T-helper 2 cell (primary cell): ENCODE results near the gene ARMC12.
"Not testable (repeated sequence)": the region's sequence is repeated elsewhere in the genome, so short reads cannot be mapped to it uniquely, and the experiment has no call there.

ENCODE experiments used
- DNase-seq, 5 experiments: peaks; one replicate each; pipeline versions ENCODE4 v3.0.0 to v3.0.0-alpha.2; 2012 to 2022
- total RNA-seq, 2 donors: gene quantifications; one replicate each; lab custom pipeline; 2026; lab: John Stamatoyannopoulos, UW

ARMC12 gene, protein sequence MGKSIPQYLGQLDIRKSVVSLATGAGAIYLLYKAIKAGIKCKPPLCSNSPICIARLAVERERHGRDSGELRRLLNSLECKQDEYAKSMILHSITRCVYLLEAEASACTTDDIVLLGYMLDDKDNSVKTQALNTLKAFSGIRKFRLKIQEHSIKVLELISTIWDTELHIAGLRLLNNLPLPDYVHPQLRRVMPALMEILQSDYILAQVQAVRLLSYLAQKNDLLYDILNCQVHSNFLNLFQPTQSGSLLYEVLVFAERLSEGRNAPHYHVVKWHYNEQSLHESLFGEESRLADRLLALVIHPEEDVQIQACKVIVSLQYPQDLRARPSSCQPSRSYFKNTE
- total RNA-seq = 1.6 to 1.7 reads per million in 2 donors

DNA sequence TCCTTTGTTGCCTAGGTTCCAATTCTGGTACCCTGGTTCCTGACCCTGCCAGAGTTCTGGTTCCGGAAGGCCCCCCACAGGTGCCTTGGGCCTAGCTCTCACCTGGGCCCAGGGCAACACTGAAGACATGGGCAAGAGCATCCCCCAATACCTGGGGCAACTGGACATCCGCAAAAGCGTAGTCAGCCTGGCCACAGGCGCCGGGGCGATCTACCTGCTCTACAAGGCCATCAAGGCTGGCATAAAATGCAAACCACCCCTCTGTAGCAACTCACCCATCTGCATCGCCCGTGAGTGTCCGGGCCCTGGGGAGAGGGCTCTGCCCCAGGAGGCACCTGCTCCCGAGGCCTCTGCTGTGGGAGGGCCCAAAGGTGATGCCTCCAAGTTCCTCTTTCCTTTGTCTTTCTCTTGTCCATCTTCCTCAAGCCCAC, at the start of gene ARMC12:
ARMC12 (plus strand) TSS at position 51 of the 431 bp plus-strand sequence; CDS start at position 128, 77 bp downstream.
- no peak for DNase-seq

DNA sequence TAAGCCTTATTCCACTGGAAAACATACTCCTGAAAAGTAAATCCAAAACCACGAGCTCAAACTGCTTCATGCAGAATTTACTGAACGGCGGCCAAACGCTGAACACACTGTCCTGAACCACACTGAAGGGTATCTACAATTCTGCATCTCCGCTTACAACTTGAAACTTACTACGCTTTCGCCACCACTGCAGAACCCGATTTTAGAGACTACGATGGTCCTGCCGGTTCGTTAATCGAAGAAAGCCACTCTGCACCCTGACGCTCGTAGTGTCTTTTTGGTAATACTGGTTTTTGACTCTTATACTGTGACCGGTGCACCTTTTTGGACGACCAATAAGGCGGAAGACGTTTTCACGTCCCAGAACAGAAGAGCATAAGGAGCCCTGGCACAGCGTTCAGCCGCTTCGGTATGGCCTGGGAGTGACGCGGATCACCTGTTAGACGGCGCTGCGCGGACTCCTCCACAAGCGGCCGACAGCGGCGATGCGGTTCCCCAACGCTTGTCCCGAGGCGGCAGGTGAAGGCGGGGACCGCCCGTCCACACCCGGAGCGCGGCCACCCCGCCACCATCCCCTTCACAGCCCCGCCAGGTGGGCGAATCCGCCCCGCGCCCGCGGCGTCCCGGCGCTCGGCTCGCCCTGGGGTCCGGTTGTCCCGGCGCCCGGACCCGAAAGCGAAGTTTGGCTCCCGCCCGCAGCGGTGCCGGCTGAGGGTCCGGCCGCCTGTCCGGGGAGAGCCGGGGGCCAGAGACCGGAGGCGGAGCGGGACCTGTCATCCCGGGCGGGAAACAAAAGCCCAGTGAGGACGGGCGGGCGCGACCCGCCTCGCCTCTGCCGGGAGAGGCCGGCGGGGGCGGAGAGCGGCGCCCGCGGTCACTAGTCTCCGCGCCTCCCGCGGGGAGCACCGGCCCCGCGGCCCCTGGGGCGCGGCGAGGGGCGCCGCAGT, 48.9 kb upstream of the ARMC12 start:
- DNase-seq = peak; percentile 26 to 78 (median 34)

DNA sequence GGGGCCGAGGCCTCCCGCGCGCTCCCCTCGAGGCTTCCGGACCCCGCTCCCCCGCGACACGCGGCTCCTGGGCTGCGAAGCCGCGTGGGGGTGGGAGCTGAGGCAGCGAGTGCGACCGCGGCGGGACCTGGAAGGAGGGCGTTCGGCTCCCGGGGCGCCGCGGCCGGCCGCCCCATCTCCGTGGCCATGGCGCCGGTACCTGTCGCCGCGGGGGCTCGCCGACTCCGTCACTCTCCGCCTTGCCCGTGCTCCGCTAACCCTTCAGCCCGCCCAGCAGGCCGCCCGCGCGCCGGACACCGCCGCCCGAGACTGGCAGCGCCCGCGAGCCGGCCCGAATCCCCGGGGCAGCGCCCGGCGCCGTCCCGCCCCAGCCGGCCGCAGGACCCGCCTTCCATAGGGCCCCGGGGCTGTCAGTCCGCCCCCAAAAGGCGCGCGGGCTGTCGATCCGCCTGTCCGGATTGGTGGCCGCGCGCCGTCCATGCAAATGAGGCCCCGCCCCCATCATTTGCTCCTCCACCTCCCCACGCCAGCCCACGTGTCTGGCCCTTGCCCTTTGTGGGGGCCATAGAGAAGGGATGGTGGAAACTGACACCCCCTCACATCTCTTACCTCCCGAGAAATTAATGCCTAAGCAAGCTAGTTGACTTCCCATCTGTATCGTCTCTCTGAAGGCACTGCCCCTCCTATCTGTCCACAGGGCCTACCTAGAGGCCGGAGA, 48.1 kb upstream of the ARMC12 start, which contains the start of gene FKBP5:
FKBP5 (minus strand) TSS at position 311 of the 718 bp plus-strand sequence. CDS start 46,091 bp downstream, outside the sequence.
- peak; percentile 74 to 93 (median 81) for DNase-seq

DNA sequence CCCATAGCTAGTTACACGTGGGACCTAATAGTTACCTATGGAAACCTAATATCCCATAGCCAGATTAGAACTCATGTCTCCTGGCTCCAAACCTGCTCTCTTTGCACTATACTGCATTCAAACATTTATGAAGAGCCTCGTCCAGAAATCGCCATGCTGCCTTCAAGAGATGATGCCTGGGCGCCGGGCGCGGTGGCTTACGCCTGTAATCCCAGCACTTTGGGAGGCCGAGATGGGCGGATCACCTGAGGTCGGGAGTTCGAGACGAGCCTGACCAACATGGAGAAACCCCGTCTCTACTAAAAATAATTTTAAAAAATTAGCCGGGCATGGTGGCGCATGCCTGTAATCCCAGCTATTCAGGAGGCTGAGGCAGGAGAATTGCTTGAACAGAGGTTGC, 46.8 kb upstream of the ARMC12 start:
- not testable (repeated sequence) for DNase-seq

DNA sequence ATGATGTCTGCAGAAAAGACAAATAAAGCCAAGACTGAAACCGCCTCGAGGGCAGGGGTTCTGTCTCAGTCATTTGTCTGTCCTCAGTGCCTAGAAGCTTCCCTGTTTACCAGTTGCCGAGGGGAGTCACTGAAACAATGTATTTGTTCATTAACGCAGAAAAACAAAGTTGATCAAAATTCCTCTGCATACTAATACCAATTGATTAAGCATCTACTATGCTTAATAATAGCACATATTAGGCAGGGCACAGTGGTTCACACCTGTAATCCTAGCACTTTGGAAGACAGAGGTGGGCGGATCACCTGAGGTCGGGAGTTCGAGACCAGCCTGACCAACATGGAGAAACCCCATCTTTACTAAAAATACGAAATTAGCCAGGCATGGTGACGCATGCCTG, 46.3 kb upstream of the ARMC12 start:
- DNase-seq = no peak

DNA sequence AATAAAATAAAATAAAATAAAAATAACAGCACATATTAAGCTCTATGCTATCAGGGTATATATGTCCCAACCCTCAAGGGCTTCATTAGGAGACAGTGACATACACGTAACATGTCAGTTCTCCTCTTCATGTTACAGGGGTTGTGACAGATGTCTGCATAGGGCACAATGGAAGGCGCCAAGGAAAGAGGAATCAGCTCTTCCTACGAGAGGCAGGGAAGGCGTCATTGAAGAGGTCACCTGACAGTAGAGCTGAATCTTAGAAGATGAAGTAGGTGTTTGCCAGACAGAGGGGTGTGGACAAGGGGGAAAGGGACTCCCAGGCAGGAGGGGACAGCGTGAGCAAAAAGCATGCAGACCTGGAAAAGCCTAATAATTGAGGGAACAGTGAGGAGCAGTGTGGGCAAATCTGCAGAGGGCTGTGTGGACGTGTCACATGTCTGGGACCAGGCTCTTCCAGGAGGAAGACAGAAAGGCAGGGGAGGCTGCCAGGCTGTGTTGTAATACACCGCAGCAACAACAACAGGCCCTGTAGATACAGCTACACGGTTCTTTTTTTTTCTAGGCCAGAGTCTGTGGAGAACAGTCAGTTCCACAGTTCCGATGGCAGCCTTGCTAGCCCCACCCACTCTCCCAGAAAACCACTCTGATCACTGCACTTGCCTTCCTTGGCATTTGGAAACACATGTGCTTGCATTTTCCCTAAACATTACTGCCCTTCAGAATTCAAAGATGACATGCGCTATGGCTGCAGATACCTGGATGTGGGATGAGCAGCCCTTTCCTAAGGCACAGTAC, 45.6 kb upstream of the ARMC12 start:
- no peak for DNase-seq

DNA sequence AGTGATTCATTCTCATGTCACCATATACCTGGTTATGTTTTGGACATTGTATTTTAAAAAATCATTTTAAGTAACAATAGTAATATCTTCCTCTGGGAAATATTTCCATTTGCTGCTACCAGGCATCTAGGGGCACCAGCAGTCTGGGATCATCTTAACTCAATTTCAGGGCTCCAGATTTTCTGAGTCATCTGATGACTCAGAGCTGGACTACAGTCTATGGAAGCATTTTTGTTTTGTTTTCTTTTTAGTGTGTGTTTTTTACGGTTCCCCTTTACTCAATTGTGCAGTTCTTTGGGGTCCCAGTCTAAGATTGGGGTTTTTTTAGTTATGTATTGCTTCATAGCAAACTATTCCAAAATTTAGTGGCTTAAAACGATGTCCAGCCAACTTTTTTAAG, 42.4 kb upstream of the ARMC12 start:
- DNase-seq = no peak

DNA sequence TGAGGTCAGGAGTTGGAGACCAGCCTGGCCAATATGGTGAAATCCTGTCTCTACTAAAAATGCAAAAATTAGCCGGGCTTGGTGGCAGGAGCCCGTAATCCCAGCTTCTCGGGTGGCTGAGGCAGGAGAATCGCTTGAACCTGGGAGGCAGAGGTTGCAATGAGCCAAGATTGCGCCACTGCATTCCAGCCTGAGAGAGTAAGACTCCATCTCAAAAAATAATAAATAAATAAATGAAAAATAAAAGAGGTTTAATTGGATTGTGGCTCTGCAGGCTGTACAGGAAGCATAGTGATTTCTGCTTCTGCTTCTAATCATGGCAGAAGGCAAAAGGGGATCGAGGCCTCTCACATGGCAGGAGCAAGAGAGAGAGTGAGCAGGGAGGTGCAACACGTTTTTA, 38.4 kb upstream of the ARMC12 start:
- DNase-seq = not testable (repeated sequence)

DNA sequence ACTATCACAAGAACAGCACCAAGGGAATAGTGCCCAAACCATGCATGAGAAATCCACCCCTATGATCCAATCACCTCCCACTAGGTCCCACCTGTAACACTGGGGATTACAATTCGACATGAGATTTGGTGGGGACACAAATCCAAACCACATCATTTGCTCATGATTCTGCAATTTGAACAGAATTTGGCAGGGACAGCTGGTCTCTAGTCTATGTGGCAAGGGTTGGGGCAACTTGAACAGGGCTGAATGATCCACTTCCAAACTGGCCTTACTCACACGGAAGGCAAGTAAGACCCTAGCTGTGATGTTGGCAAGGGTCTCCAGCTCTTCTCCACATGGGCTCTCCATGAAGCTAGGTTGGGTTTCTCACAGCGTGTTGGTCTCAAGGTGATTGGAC, 38.0 kb upstream of the ARMC12 start:
- no peak for DNase-seq

DNA sequence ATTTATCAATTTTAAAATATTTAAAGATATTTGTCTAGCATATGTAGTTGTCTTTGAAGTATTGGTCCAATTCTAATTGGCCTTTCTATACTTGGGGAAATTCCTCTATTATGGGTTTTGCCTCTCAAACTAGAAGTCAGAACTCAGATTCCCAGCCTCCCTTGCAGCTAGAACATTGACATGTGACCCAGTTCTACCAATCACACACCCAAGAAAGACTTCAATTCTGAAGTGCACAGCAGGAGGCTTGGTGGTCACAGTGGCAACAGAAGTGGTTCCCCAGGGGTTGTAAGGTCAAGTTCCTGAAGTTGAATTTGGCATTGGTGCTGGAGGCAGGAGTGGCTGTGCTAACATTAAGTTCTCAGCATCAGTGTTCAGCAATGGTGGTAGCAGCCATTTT, 33.3 kb upstream of the ARMC12 start:
- DNase-seq = peak in 1 of 5 experiments; percentile 29

DNA sequence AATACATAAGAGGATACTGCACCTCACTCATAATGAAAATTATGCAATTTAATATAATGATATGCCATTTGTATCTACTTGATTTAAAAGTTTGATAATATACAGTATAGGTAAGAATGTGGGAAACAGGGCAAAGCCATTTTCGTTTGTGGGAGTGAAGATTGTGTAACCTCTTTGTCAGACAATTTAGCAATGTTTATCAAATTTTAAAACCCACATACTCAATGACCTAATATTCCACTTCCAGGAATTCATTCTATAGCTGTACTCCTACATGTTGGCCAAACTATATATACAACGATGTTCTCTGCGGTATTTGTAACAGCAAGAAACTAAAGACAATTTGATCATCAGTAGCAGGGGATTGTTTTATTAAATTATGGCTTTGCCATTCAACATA, 30.4 kb upstream of the ARMC12 start:
- DNase-seq = no peak

DNA sequence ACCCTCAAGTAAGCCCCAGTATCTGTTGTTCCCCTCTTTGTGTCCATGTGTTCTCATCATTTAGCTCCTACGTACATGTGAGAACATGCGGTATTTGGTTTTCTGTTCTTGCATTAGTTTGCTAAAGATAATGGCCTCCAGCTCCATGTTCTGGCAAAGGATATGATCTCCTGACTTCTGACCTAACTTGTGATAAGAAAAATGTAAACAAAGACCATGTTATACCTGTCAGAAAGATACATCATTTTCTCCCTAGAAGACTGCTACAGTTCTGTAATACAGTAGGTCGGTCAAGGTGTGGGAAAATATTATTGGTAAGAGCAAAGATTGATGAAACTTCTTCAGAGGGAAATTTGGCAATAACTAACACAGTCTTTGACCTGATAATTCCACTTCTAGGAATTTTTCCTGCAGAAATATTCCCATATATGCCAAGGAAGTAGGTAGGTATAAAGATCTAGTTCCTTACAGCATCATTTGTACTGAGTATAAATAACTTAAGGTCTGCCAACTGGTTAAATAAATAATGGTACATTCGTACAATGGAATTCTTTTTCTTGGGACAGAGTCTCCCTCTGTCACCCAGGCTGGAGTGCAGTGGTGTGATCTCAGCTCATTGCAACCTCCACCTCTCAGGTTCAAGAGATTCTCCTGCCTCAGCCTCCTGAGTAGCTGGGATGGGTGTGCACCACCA, 29.0 kb upstream of the ARMC12 start:
- DNase-seq = no peak

DNA sequence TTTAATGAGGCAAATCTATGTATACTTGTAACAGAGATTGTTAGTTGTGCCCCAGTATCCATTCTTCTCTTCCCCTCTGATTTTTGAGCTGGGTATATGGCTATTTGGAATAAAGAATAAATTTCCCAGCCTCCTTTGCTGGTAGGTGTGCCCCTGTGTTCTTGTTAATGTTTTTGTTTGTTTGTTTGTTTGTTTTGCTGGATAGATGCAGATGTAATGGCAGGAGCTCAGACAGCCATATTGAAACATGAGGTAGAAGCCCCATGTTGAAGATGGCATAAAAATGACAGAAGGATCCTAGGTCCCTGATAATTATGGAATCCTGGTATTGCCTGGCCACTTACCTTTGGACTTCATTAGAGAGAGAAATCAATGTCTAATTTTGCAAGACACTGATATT, 28.2 kb upstream of the ARMC12 start:
- DNase-seq = no peak

DNA sequence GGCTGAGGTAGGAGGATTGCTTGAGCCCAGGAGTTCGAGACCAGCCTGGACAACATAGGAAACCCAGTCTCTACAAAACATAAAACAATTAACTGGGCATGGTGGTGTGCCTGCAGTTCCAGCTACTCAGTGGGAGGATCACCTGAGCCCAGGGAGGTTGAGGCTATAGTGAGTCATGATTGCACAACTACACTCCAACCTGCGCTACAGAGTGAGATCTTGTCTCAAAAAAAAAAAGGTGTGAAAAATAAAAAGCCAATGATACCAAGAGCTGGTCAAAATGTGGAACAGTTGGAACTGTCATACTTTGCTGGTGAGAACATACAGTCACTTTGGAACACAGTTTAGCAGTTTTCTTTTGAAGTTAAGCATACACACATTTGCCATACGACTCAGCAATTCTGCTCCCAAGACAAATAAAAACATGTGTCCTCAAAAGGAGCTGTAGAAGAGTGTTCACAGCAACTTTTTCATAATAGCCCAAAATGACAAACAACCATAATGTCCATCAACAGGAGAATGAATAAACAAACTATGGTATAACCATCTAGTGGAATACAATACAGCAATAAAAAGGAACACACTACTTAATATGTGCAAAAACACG, 26.5 kb upstream of the ARMC12 start:
- DNase-seq = peak in 2 of 5 experiments; percentile 73 to 81

DNA sequence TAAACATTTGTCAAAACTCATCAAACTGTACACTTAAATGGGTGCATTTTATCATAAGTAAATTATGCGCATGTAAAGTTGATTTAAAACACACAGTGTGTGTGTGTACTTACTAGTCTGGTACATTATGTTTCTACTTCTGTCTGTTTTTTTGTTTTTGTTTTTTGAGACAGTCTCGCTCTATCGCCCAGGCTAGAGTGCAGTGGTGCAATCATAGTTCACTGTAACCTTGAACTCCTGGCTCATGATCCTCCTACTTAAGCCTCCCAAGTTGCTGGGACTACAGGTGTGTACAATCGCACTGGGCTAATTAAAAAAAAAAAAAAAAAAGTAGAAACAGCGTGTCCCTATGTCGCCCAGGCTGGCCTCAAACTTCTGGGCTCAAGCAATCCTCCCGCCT, 25.1 kb upstream of the ARMC12 start:
- no peak for DNase-seq

DNA sequence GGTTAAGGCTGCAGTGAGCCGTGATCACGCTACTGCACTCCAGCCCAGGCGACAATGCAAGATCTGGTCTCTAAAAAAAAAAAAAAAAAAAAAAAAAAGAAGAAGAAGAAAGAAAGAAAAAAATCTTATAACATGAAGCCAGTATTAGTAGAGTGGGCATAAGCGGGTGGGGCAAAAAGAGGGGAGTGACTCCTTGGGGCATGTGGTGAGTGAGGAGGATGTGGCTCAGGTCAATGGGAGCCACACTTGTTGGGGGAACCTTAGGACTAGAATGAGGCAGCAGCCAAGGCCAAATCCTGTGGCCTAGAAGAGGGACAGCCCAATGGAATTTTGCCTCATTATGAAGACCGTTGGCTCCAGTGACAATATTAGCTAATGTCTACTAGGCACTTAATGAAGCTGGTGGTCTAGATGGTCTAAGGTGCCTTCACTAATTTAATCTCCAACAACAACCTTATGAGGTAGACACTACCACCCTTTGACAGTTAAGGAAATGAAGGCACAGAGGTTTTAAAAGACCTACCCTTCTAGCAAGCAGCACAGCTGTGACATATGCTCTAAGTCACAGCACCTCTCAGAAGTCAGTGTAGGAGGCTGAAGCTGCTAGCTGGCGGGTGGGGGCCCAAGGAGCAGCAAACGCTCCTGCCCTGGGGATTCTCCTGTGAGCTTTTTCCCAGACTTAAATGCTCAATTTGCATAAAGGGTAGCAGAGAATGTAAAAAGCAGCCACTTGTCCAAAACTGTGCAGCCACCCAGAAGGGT, 23.6 kb upstream of the ARMC12 start:
- no peak for DNase-seq

DNA sequence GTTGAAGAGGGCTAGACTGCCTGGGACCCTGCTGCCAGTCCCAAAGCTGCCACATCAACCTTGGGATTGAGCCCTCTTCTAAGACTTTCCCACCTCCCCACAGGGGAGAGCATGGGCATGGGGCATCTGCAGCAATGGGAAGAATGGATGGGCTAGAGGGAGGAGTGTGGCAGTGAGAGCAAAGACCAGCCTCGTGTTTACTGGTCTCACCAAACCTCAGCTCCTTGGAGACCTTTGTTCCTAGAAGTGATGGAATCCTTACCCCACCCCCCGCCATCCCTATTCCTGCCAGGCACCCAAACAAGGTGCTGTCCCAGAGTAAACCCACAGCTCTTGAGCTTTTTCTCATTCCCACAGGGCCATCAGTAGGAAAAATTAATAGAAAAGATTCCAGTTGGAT, 20.0 kb upstream of the ARMC12 start:
- DNase-seq = no peak

DNA sequence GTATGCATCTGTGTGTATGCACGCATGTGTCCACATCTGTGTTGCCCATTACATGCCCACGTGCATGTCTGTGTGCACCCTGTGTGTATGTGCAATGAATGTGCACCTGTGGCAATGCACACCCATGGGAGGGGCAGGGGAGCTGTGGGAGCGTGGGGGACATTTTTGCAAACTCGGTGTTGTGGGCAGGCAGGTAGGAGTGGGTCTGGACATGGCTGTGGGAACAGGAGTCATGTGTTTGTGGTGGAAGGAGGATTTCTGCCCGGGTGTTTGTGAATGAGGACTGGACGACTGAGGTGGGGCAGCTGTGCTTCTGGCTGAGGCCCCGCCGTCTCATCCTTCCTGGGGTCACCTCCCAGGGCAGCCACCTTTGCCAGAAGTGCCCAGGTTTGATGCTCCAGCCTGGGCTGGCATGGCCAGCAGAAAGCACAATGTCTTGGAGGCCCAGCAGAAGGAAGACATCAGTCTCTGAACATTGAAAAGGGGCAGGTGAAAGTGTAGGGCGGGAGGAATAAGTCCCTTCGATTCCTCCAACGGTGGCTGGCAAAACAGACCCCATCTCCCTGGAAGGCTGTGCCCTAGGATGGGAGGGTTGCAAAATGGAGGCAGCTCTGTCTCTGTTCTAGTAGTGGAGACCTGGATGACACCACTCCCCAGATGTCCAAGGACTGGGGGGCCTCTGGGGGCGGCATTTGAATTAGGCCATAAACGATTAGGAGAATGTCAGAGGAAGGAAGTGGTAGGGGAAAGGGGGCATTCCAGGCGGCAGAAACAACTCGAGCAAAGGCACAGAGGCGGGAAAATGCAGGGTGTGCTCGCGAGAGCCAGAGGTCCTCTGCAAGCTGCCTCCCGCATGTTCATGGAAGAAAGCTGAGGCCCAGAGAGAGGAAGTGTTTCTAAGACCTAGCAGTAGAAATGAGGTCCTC, 19.1 kb upstream of the ARMC12 start:
- DNase-seq = no peak

DNA sequence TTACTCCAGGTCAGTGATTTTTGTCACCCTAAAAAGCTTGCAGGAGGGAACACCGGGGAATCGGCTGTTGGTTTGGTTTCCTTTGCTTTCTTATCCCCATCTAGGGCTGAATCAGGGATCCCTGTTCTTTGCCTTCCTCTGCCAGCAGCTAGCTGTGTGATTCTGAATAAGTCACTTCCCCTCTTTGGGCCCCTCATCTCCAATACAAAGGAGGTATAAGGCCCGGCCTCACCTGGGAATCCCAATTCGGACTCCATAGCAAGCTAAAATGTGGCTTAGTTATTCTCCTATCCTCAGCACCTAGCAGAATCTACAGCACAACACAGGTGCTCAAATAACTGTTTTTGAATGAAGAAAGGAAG, 18.5 kb upstream of the ARMC12 start:
- no peak for DNase-seq
